HCT116 (cell line): ENCODE results near the gene PDE6G. TPM values are rescaled to one million over a fixed set of nuclear protein-coding genes. Genes with fewer than 3 reads are reported as not detected.

Source experiments
- ATAC-seq: fragments of 200-7000 bp; cut with Tn5 transposase; 2 replicates; pipeline ENCODE4 v1.9.1; 2020; ENCODE audit warnings: mild to moderate bottlenecking, moderate library complexity
- BruUV-seq: library from RNA; stranded (reverse); fragments of 400-500 nt; replicated peaks from 2 replicates; lab custom pipeline; 2021; lab: Mats Ljungman, UMichigan
- CTCF ChIA-PET: fragments of 300-600 bp; sonication (Branson Sonifier 250); formaldehyde crosslinking; loops from one replicate; lab custom pipeline; 2021; ENCODE audit warnings: antibody characterized with exemption; lab: Charles Lee
- POLR2A ChIA-PET: fragments of 300-600, 350-600 bp; sonication (Branson Sonifier 250); formaldehyde crosslinking; loops from one replicate; lab custom pipeline; 2021; ENCODE audit warnings: antibody characterized with exemption; lab: Charles Lee
- RAD21 ChIA-PET, 2 experiments: fragments of 300-600 bp; sonication (Branson Sonifier 250); formaldehyde crosslinking; loops; one replicate each; lab custom pipeline; 2023; ENCODE audit warnings: low total read pairs in 2 of 2; ENCODE audit not compliant: uncharacterized antibody in 2 of 2, unreplicated experiment in 2 of 2, low non-redundant PET in 1 of 2; lab: Charles Lee
- DNase-seq: peaks from one replicate; pipeline ENCODE4 v3.0.0-alpha.2; 2010; ENCODE audit warnings: low read depth, low spot score
- H2AFZ ChIP-seq: fragments of 200-600 bp; shearing (Covaris generic), sonication (generic); 2 replicates; pipeline ENCODE4 v1.6.1; 2017; ENCODE audit warnings: low read depth, mixed run types, mixed read lengths, antibody characterized with exemption, low read length; ENCODE audit not compliant: poor library complexity, severe bottlenecking
- H3K27ac ChIP-seq: 2 replicates; pipeline ENCODE4 v1.5.1; 2012; ENCODE audit warnings: low read depth, low read length
- H3K27me3 ChIP-seq: fragments of 200-600 bp; sonication (generic); 2 replicates; pipeline ENCODE4 v1.6.1; 2016; ENCODE audit warnings: mixed run types, low read length, mixed read lengths; ENCODE audit not compliant: insufficient read depth
- H3K36me3 ChIP-seq, 2 experiments: fragments of 200-500 bp in 1 of 2; fragments of 200-600 bp in 1 of 2; sonication (Bioruptor generic) in 1 of 2; sonication (generic) in 1 of 2; 2 replicates each; pipeline versions ENCODE4 v1.5.1 to v1.6.1; 2014 to 2016; ENCODE audit warnings: low read length in 2 of 2, inconsistent platforms in 1 of 2, mixed read lengths in 1 of 2, mixed run types in 1 of 2; ENCODE audit not compliant: insufficient read depth in 2 of 2, control insufficient read depth in 1 of 2
- H3K4me1 ChIP-seq, 2 experiments: fragments of 200-600 bp in 1 of 2; sonication (generic) in 1 of 2; 2 replicates each; pipeline versions ENCODE4 v1.5.1 to v1.6.1; 2012 to 2017; ENCODE audit warnings: low read length in 2 of 2, inconsistent platforms in 1 of 2, mild to moderate bottlenecking in 1 of 2, mixed read lengths in 1 of 2, mixed run types in 1 of 2, moderate library complexity in 1 of 2; ENCODE audit not compliant: insufficient read depth in 2 of 2, control insufficient read depth in 1 of 2
- H3K4me2 ChIP-seq: fragments of 200-600 bp; sonication (generic); 2 replicates; pipeline ENCODE4 v1.6.1; 2017; ENCODE audit warnings: mixed run types, low read length, mixed read lengths
- H3K4me3 ChIP-seq, 2 experiments: fragments of 200-600 bp in 1 of 2; sonication (generic) in 1 of 2; replicated peaks in 1 of 2; 2 replicates each; pipeline ENCODE4 v1.5.1; 2011 to 2016; ENCODE audit warnings: low read length in 2 of 2, control low read depth in 1 of 2, low read depth in 1 of 2, mild to moderate bottlenecking in 1 of 2, mixed read lengths in 1 of 2, mixed run types in 1 of 2
- H3K79me2 ChIP-seq: fragments of 200-600 bp; sonication (generic); 2 replicates; pipeline ENCODE4 v1.6.1; 2017; ENCODE audit warnings: mild to moderate bottlenecking, mixed run types, low read length, moderate library complexity, mixed read lengths; ENCODE audit not compliant: insufficient read depth
- H3K9ac ChIP-seq: fragments of 200-600 bp; sonication (generic); 2 replicates; pipeline ENCODE4 v1.6.1; 2016; ENCODE audit warnings: low read length, mixed read lengths
- H3K9me2 ChIP-seq: fragments of 200-600 bp; sonication (generic), shearing (Covaris generic); 2 replicates; pipeline ENCODE4 v1.6.1; 2017; ENCODE audit warnings: mixed run types, mild to moderate bottlenecking, moderate library complexity; ENCODE audit not compliant: insufficient read depth
- H3K9me3 ChIP-seq, 2 experiments: fragments of 200-500 bp in 1 of 2; fragments of 200-600 bp in 1 of 2; sonication (Bioruptor generic) in 1 of 2; sonication (generic) in 1 of 2; 2 replicates each; pipeline ENCODE4 v1.6.1; 2014 to 2017; ENCODE audit warnings: low read length in 2 of 2, mixed read lengths in 2 of 2, inconsistent platforms in 1 of 2, low read depth in 1 of 2, mild to moderate bottlenecking in 1 of 2, mixed run types in 1 of 2, moderate library complexity in 1 of 2; ENCODE audit not compliant: control insufficient read depth in 1 of 2, insufficient read depth in 1 of 2
- H4K20me1 ChIP-seq: fragments of 200-600 bp; sonication (generic), shearing (Covaris generic); 2 replicates; pipeline ENCODE4 v1.6.1; 2017; ENCODE audit warnings: mixed run types, mild to moderate bottlenecking, moderate library complexity; ENCODE audit not compliant: insufficient read depth
- CBX3 ChIP-seq: IDR thresholded peaks from 2 replicates; pipeline ENCODE4 v1.6.1; 2012; ENCODE audit warnings: low read depth
- CEBPB ChIP-seq: IDR thresholded peaks from 2 replicates; pipeline ENCODE4 v1.6.1; 2012; ENCODE audit warnings: low read depth
- EGR1 ChIP-seq: IDR thresholded peaks from 2 replicates; pipeline ENCODE4 v1.6.1; 2012; ENCODE audit warnings: low read depth
- ELF1 ChIP-seq: IDR thresholded peaks from 2 replicates; pipeline ENCODE4 v1.6.1; 2012; ENCODE audit warnings: low read depth, borderline replicate concordance
- EZH2 ChIP-seq: fragments of 200-600 bp; sonication (generic); IDR thresholded peaks from 2 replicates; pipeline ENCODE4 v1.6.1; 2017; ENCODE audit warnings: antibody characterized with exemption, mixed run types
- EZH2phosphoT487 ChIP-seq: fragments of 200-600 bp; IDR thresholded peaks from 2 replicates; pipeline ENCODE4 v1.6.1; 2018; ENCODE audit warnings: antibody characterized with exemption, borderline replicate concordance
- FOSL1 ChIP-seq: IDR thresholded peaks from 2 replicates; pipeline ENCODE4 v1.6.1; 2012; ENCODE audit warnings: low read depth
- JUND ChIP-seq: IDR thresholded peaks from 2 replicates; pipeline ENCODE4 v1.6.1; 2012
- MAX ChIP-seq: IDR thresholded peaks from 2 replicates; pipeline ENCODE4 v1.6.1; 2012
- POLR2A ChIP-seq: IDR thresholded peaks from 2 replicates; pipeline ENCODE4 v1.7.0; 2011; ENCODE audit warnings: borderline replicate concordance; ENCODE audit not compliant: insufficient read depth, insufficient read length; ENCODE audit errors: extremely low read depth
- POLR2AphosphoS5 ChIP-seq: IDR thresholded peaks from 2 replicates; pipeline ENCODE4 v1.6.1; 2011; ENCODE audit warnings: mild to moderate bottlenecking, low read depth, low read length, moderate library complexity
- SIN3A ChIP-seq: IDR thresholded peaks from 2 replicates; pipeline ENCODE4 v1.6.1; 2012; ENCODE audit warnings: low read depth
- SP1 ChIP-seq: IDR thresholded peaks from 2 replicates; pipeline ENCODE4 v1.6.1; 2012; ENCODE audit warnings: low read depth
- SRF ChIP-seq: IDR thresholded peaks from 2 replicates; pipeline ENCODE4 v1.6.1; 2012; ENCODE audit warnings: low read depth
- TCF7L2 ChIP-seq: IDR thresholded peaks from 2 replicates; pipeline ENCODE4 v1.7.0; 2011; ENCODE audit warnings: borderline replicate concordance, inconsistent platforms; ENCODE audit not compliant: insufficient read depth, insufficient read length; ENCODE audit errors: extremely low read depth
- YY1 ChIP-seq: IDR thresholded peaks from 2 replicates; pipeline ENCODE4 v1.6.1; 2011; ENCODE audit warnings: low read length, low read depth, moderate library complexity, mild to moderate bottlenecking; ENCODE audit not compliant: insufficient replicate concordance; ENCODE audit errors: extremely low read depth
- ZFX ChIP-seq: fragments of 450-650 bp; IDR thresholded peaks from 2 replicates; pipeline ENCODE4 v1.6.1; 2017
- ZNF274 ChIP-seq: fragments of 200-500 bp; sonication (Bioruptor generic); IDR thresholded peaks from 2 replicates; pipeline ENCODE4 v1.6.1; 2014; ENCODE audit warnings: mild to moderate bottlenecking, low read depth, low read length, inconsistent platforms
- intact Hi-C: fragments of 100-400 bp; cut with micrococcal nuclease; formaldehyde crosslinking; loops from 2 replicates; pipeline ENCODE4 v1.10.0; 2022
- total RNA-seq: library from RNA; stranded (reverse); gene quantifications from one replicate; pipeline ENCODE4 v1.2.1, GENCODE V29; 2021; ENCODE audit not compliant: unreplicated experiment
- TF ChIP-seq, protein P1 (sequence below): IDR thresholded peaks from 2 replicates; pipeline ENCODE4 v1.6.1; 2012; ENCODE audit warnings: low read depth
- TF ChIP-seq, protein P2 (sequence below), 3 experiments: fragments of 200-600 bp in 1 of 3; sonication (generic) in 1 of 3; IDR thresholded peaks in 2 of 3; conservative IDR thresholded peaks in 1 of 3; 2 replicates each; pipeline ENCODE4 v1.5.1; 2012 to 2017; ENCODE audit warnings: low read depth in 2 of 3, low read length in 2 of 3, antibody characterized with exemption in 1 of 3, borderline replicate concordance in 1 of 3, control low read depth in 1 of 3, mild to moderate bottlenecking in 1 of 3, mixed read lengths in 1 of 3, mixed run types in 1 of 3, moderate library complexity in 1 of 3; ENCODE audit not compliant: insufficient read depth in 1 of 3
- TF ChIP-seq, protein P3 (sequence below): IDR thresholded peaks from 2 replicates; pipeline ENCODE4 v1.6.1; 2012

PDE6G gene
- total RNA-seq, 1 experiment from 2014 or later = not detected

DNA sequence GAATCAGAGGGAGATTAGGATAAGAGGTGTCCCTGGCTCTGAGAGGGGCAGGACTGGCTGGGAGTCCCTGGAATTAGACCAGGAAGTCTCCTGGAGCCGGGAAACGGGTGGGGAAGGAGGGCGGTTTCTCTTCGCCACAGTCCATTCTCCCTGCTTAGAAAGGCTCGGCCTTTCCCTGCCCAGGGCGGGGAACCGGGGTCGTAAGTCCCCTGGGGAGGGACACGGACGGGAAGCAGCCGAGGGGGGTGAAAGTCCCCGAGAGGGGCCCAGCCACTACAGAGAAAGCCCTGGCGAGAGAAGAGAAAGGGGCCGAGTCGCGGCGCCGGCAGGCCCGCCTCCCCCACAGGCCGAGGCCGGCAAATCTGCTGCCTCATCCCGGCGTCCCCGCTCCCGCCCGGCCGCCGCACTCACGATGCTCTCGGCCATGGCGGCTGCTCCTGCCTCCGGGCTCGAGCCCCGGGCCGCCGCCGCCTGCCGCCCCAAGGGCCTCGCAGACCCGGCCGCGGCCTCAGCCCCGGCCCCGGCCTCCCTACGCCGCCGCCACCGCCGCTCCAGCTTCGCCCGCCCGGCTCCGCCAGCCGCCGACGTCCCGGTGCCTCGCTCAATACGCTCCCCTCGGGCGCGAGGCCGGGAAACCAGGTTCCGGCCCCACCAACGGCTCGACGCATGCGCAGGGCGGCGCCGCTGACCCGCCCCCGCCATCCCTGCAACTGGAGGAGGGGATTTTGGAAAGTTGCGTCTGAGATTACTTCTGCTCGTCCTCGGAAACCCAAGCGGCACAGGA is 19.6 kb downstream of the PDE6G start, which contains the start of the genes NPLOC4 and TSPAN10:
NPLOC4 (minus strand) TSS at position 608 of the 784 bp plus-strand sequence; CDS start at position 426, 182 bp downstream.
TSPAN10 (plus strand) TSS at position 692 of the 784 bp plus-strand sequence. CDS start 5,217 bp downstream, outside the sequence.
- Histone ChIP-seq H3K27me3 (no peaks in the 10 kb centered on the region), H3K9ac (peak within 1 kb of the TSS; percentile 97), H3K9me2 (no peaks in the 10 kb centered on the region), H3K79me2 (peaks cover 50% of the 10 kb centered on the region), H2AFZ (peak within 1 kb of the TSS; percentile 90), H4K20me1 (peaks cover 14% of the 10 kb centered on the region; the same call in 1 of the 2 replicates), H3K4me1 (peaks cover 12 to 38% of the 10 kb centered on the region in 2 experiments), H3K4me3 (peak within 1 kb of the TSS; percentile 74 to 94), H3K36me3 (peaks cover 2 to 4% of the 10 kb centered on the region in 2 experiments; a peak in 1 of 4 replicates), H3K9me3 (no peaks in the 10 kb centered on the region), H3K27ac (peak within 1 kb of the TSS; percentile 83), H3K4me2 (peak within 1 kb of the TSS; percentile 80)
- DNase-seq (peak; percentile 71), ATAC-seq (peak; percentile 82)
- intact Hi-C loops = loop anchor here (1.0 kb wide), 1 partner anchor 31 kb away; no protein-coding TSS in a partner anchor
- BruUV-seq = no TSS peak
- CTCF ChIA-PET = no interaction called here
- POLR2A ChIA-PET = interaction anchor here (1.1 to 1.2 kb wide), 2 partner anchors 29 to 84 kb away, joined by 3 to 4 read pairs; partner anchors contain the start of gene FAAP100
- RAD21 ChIA-PET = no interaction called here
- no peak for TF ChIP-seq EZH2
- TF ChIP-seq TCF7L2 = peak; percentile 65
- TF ChIP-seq, protein P1, sequence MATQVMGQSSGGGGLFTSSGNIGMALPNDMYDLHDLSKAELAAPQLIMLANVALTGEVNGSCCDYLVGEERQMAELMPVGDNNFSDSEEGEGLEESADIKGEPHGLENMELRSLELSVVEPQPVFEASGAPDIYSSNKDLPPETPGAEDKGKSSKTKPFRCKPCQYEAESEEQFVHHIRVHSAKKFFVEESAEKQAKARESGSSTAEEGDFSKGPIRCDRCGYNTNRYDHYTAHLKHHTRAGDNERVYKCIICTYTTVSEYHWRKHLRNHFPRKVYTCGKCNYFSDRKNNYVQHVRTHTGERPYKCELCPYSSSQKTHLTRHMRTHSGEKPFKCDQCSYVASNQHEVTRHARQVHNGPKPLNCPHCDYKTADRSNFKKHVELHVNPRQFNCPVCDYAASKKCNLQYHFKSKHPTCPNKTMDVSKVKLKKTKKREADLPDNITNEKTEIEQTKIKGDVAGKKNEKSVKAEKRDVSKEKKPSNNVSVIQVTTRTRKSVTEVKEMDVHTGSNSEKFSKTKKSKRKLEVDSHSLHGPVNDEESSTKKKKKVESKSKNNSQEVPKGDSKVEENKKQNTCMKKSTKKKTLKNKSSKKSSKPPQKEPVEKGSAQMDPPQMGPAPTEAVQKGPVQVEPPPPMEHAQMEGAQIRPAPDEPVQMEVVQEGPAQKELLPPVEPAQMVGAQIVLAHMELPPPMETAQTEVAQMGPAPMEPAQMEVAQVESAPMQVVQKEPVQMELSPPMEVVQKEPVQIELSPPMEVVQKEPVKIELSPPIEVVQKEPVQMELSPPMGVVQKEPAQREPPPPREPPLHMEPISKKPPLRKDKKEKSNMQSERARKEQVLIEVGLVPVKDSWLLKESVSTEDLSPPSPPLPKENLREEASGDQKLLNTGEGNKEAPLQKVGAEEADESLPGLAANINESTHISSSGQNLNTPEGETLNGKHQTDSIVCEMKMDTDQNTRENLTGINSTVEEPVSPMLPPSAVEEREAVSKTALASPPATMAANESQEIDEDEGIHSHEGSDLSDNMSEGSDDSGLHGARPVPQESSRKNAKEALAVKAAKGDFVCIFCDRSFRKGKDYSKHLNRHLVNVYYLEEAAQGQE = no peak
- peak; percentile 81 for TF ChIP-seq POLR2A
- TF ChIP-seq EZH2phosphoT487 = no peak
- no peak for TF ChIP-seq CEBPB
- TF ChIP-seq EGR1 = peak; percentile 100
- TF ChIP-seq CBX3 = peak; percentile 94
- TF ChIP-seq FOSL1 = no peak
- TF ChIP-seq, protein P2, sequence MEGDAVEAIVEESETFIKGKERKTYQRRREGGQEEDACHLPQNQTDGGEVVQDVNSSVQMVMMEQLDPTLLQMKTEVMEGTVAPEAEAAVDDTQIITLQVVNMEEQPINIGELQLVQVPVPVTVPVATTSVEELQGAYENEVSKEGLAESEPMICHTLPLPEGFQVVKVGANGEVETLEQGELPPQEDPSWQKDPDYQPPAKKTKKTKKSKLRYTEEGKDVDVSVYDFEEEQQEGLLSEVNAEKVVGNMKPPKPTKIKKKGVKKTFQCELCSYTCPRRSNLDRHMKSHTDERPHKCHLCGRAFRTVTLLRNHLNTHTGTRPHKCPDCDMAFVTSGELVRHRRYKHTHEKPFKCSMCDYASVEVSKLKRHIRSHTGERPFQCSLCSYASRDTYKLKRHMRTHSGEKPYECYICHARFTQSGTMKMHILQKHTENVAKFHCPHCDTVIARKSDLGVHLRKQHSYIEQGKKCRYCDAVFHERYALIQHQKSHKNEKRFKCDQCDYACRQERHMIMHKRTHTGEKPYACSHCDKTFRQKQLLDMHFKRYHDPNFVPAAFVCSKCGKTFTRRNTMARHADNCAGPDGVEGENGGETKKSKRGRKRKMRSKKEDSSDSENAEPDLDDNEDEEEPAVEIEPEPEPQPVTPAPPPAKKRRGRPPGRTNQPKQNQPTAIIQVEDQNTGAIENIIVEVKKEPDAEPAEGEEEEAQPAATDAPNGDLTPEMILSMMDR (IDR thresholded peaks at IDR 0.05 in 2 of 3, conservative IDR thresholded peaks at IDR 0.05 in 1 of 3; ENCODE audit: borderline replicate concordance in 1 of 3, insufficient read depth in 1 of 3, low read depth in 2 of 3, low read length in 2 of 3) = no peak
- TF ChIP-seq JUND = no peak
- no peak; the same call in 1 of the 2 replicates for TF ChIP-seq SRF
- peak; percentile 95; the same call in 1 of the 2 replicates for TF ChIP-seq SIN3A
- TF ChIP-seq YY1 = peak; percentile 88
- peak; percentile 70; the same call in 1 of the 2 replicates for TF ChIP-seq SP1
- TF ChIP-seq, protein P3, sequence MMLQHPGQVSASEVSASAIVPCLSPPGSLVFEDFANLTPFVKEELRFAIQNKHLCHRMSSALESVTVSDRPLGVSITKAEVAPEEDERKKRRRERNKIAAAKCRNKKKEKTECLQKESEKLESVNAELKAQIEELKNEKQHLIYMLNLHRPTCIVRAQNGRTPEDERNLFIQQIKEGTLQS = no peak
- peak; percentile 78; the same call in 1 of the 2 replicates for TF ChIP-seq MAX
- TF ChIP-seq POLR2AphosphoS5 = peak; percentile 91
- no peak for TF ChIP-seq ELF1
- no peak for TF ChIP-seq ZNF274
- peak; percentile 100 for TF ChIP-seq ZFX
